Measurements from ENCODE around the gene PMEPA1. TPM values are rescaled to one million over a fixed set of nuclear protein-coding genes. Genes with fewer than 3 reads are reported as not detected.

PMEPA1 gene
- total RNA-seq, 2 experiments from 2014 or later: 2.5 to 3.0 TPM

DNA sequence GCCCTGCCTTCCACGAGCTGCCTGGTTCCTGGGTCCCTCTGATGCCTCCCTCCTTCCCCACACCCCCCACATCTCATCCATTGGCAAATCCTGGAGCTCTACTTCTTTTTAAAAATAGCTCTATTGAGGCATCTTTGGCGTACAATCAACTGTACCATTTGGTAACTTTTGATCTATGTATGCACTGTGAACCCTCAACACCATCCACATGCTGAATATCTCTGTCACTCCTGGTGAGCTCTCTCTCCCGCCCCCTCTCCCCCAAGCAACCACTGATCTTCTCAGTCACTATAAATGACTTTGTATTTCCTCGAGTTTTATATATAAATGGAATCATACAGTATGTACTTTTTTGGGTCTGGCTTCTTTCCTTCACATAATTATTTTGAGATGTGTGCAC, 22.4 kb upstream of the PMEPA1 start:
- no peak overlapping the region for H3K27ac Mint-ChIP-seq
- intact Hi-C loops (cut with micrococcal nuclease): no loop called here
- no peak for DNase-seq
- POLR2A ChIA-PET: no interaction called here
- H3K36me3 Mint-ChIP-seq: no peaks in the 10 kb centered on the region
- no peaks in the 10 kb centered on the region for H3K4me1 Mint-ChIP-seq (ENCODE audit: low read depth)
- H3K9me3 Mint-ChIP-seq: no peaks in the 10 kb centered on the region
- H3K4me3 Mint-ChIP-seq: no peak overlapping the region
- CTCF ChIA-PET: no interaction called here
- H3K27me3 Mint-ChIP-seq: peaks cover 12% of the 10 kb centered on the region

DNA sequence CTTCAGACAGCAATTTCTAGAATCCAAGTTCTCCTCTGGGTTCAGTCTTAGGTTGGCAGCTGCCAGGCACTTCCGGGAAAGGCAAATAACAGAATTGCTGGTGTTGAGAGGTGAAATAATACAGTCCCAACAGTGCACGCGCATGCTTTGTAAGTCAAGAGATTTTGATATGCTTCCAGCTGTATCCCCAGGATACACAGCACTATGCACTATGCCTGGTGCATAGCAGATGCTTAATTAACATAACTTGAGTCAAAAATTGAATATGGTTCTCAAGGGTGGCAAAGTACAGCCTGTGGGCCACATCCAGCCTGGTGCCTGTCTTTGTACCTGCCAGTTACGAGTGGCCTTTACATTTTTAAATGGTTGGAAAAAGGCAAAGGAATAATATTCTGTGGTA, 18.9 kb upstream of the PMEPA1 start:
- DNase-seq: no peak
- intact Hi-C loops (cut with micrococcal nuclease): no loop called here
- no peaks in the 10 kb centered on the region for H3K9me3 Mint-ChIP-seq
- no peak overlapping the region for H3K27ac Mint-ChIP-seq
- H3K27me3 Mint-ChIP-seq: peaks cover 9% of the 10 kb centered on the region
- no peaks in the 10 kb centered on the region for H3K36me3 Mint-ChIP-seq
- H3K4me3 Mint-ChIP-seq: no peak overlapping the region
- POLR2A ChIA-PET: no interaction called here
- CTCF ChIA-PET: no interaction called here
- no peaks in the 10 kb centered on the region for H3K4me1 Mint-ChIP-seq (ENCODE audit: low read depth)

DNA sequence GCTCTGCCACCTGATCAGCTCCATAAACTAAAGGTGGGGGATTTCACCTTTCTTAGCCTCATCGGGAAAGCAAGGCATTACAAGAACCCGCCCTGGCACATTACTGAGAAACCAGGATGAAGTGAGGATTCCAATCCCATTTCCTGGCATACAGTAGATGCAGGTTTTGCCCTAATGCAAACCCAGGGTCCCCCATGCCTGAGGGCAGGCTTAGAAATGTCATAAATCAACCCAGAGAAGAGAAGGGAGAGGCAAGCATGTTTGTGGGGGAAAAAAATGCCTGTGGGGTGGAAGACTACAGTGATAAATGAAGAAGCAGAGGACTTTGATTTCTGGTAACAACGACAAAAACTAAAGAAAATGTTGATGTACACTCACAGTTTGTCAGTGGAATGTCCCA, 18.0 kb upstream of the PMEPA1 start:
- no peaks in the 10 kb centered on the region for H3K9me3 Mint-ChIP-seq
- ChIA-PET POLR2A (no interaction called here), CTCF (interaction anchor here (0.6 kb wide), 1 partner anchor 74 kb away, joined by 3 read pairs; no protein-coding TSS in a partner anchor)
- H3K27ac Mint-ChIP-seq: no peak overlapping the region
- no peaks in the 10 kb centered on the region for H3K36me3 Mint-ChIP-seq
- intact Hi-C loops (cut with micrococcal nuclease): no loop called here
- H3K4me1 Mint-ChIP-seq (ENCODE audit: low read depth): no peaks in the 10 kb centered on the region
- H3K4me3 Mint-ChIP-seq: no peak overlapping the region
- no peak for DNase-seq
- peaks cover 10% of the 10 kb centered on the region for H3K27me3 Mint-ChIP-seq

DNA sequence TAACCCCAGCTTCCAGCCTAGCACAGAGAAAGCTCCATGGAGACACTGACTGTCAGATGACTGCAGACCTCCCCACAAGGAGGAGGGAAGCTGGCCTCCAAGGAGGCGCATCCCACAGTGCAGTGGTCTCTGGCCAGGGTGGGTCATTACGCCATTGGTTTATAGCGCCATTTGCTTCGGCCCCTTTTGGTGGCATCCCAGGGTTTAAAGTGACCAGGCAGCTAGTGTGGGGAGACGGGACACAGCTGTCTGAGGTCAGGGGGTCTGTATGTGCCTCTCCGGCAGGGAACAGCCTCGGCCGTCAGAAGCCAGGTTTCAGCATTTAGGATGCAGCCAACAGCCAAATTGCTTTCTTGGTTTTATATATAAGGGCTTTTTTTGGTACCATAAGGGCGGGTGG, 15.8 kb upstream of the PMEPA1 start:
- Mint-ChIP-seq H3K4me1 (ENCODE audit: low read depth) (no peaks in the 10 kb centered on the region), H3K27me3 (peaks cover 7% of the 10 kb centered on the region), H3K4me3 (no peak overlapping the region), H3K36me3 (no peaks in the 10 kb centered on the region), H3K9me3 (no peaks in the 10 kb centered on the region), H3K27ac (no peak overlapping the region)
- intact Hi-C loops (cut with micrococcal nuclease): no loop called here
- no peak for DNase-seq
- ChIA-PET CTCF (no interaction called here), POLR2A (no interaction called here)

DNA sequence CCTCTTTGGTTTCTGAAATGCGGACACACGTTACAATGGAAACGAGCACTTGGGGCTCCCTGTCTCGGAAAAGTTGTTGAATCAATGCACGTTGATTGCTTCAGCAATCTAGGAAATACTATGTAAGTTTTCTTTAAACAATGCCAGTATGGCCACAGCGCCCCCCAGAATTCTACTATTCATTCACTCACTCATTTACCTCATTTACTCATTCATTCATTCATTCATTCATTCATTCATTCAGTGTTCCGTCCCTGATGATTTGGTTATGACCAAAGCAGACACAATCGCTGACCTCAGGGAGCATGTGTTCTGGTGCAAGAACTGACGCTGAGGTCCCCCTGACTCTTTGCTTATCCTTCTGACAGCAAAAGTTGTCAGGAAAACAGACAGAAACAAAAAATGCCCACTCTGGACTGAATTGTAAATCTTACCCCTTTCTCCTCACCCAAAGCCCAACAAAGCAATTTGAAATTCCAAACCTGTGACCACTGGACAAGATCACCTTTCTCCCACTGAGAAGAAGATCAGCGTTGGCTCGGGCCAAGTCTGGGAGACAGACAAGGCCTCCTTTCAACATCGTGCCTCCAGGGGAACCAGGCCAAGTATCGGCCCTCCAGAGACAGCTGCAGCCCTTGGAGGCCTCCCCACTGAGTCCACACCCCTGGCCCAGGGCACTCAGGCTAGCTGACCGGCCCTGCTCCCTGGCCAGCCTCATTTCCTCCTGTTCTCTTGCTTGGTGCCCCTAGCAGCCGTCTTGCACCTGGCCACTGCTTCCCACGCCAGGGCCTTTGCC, 15.0 kb upstream of the PMEPA1 start:
- Mint-ChIP-seq H3K27ac (no peak overlapping the region), H3K36me3 (no peaks in the 10 kb centered on the region), H3K4me3 (no peak overlapping the region), H3K9me3 (no peaks in the 10 kb centered on the region), H3K4me1 (ENCODE audit: low read depth) (no peaks in the 10 kb centered on the region), H3K27me3 (peaks cover 7% of the 10 kb centered on the region)
- intact Hi-C loops (cut with micrococcal nuclease): no loop called here
- ChIA-PET CTCF (no interaction called here), POLR2A (no interaction called here)
- no peak for DNase-seq

DNA sequence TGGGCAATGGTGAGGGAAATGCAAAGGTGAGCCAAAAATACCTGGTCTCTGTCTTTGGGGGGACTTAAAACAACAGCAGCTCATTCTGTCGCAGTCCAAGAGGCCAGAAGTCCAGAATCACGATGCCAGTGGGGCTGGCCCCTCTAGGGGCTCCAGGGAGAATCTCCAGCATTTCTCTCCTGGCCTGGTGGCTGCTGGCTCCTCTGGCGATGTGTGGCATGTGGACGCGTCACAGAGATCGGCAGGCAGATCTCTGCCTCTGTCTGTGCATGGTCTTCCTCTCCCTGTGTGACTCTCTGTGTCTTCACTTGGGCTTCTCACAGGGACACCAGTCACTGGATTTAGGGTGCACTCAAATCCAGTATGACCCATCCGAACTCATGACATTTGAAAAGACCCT, 14.0 kb upstream of the PMEPA1 start:
- H3K27me3 Mint-ChIP-seq: peaks cover 7% of the 10 kb centered on the region
- ChIA-PET POLR2A (no interaction called here), CTCF (no interaction called here)
- no peak for DNase-seq
- peaks cover 3% of the 10 kb centered on the region for H3K4me1 Mint-ChIP-seq (ENCODE audit: low read depth)
- intact Hi-C loops (cut with micrococcal nuclease): no loop called here
- H3K27ac Mint-ChIP-seq: no peak overlapping the region
- no peaks in the 10 kb centered on the region for H3K36me3 Mint-ChIP-seq
- H3K4me3 Mint-ChIP-seq: no peak overlapping the region
- H3K9me3 Mint-ChIP-seq: no peaks in the 10 kb centered on the region

DNA sequence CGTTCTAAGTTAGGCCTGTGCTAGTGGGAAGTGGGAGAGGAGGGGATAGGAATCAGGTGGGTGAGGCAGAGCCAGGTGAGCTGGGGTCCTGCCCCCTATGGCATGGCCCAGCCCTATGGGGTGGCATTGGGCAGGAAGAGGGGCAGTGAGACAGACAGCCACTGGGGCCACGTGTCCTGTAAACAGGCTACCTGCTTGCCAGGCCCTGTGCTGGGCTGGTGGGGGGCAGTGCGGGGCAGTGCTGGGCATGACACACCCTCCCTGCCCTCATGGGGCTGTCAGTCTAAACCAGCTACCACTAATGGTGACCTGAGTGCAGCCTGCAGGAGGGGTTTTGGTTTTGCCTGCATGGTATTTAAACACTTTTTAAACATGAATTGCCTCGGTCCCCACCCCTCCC, 10.1 kb upstream of the PMEPA1 start:
- intact Hi-C loops (cut with micrococcal nuclease): loop anchor here (5.0 kb wide), 1 partner anchor 328 kb away; the partner anchor contains the start of gene RBM38
- H3K4me1 Mint-ChIP-seq (ENCODE audit: low read depth): peaks cover 9% of the 10 kb centered on the region
- ChIA-PET CTCF (no interaction called here), POLR2A (no interaction called here)
- H3K9me3 Mint-ChIP-seq: no peaks in the 10 kb centered on the region
- no peak for DNase-seq
- H3K36me3 Mint-ChIP-seq: no peaks in the 10 kb centered on the region
- no peak overlapping the region for H3K4me3 Mint-ChIP-seq
- H3K27ac Mint-ChIP-seq: no peak overlapping the region
- peaks cover 7% of the 10 kb centered on the region for H3K27me3 Mint-ChIP-seq

DNA sequence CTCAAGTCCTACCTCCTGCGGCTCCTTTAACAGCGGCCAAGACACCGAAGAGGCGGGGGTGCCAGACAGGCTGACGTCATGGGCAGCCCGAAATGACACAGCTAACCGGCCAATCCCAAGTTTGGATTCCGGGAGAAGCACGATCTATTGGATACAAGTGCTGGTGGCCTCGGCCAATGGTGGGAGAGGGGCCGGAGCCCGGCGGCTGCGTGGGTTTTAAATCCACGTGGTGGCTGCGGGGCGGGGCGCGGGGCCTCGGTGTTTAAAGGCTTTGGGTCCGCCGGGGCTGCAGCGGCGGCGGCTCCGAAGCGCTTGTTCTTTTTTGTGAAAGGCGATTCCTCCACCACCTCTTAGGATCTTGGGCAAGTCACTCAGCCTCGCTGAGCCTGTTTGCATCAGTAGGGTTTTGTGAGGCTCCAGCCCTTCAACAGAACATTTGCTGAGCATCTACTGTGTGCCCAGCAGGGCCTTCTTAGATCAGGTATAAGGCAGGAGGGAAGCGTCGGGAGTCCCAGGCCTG, 8.7 kb upstream of the PMEPA1 start:
- POLR2A ChIA-PET: no interaction called here
- Mint-ChIP-seq H3K4me1 (ENCODE audit: low read depth) (peaks cover 9% of the 10 kb centered on the region), H3K27me3 (peaks cover 1% of the 10 kb centered on the region), H3K36me3 (no peaks in the 10 kb centered on the region), H3K27ac (no peak overlapping the region), H3K4me3 (peak overlapping the region; percentile 37), H3K9me3 (no peaks in the 10 kb centered on the region)
- DNase-seq: peak; percentile 96
- intact Hi-C loops (cut with micrococcal nuclease): loop anchor here (1.0 to 5.0 kb wide), 3 partner anchors 8 to 326 kb away; partner anchors contain the start of genes PMEPA1 and RBM38
- CTCF ChIA-PET: interaction anchor here (1.2 to 1.5 kb wide), 2 partner anchors 9 to 96 kb away, joined by 4 to 5 read pairs; partner anchors contain the start of gene PMEPA1

DNA sequence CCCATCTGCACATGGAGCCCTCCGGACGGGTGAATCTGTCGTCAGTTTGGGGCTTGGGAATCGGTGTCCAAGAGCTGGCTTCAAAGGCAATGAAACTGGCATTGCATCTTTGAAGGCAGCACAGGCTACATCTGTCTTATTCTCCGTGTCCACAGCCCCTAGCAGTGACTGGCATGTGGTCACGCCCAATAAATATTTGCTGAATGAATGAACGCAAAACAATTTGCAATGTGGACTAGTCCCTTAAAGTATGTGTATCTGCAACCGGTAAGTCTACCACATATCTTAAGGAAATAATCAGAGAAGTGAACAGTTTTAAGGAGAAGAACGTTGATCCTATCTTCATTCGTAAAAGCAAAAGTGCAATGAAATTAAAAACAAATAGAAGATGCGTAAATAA, 8.0 kb upstream of the PMEPA1 start:
- Mint-ChIP-seq H3K27ac (no peak overlapping the region), H3K9me3 (no peaks in the 10 kb centered on the region), H3K4me1 (ENCODE audit: low read depth) (peaks cover 9% of the 10 kb centered on the region), H3K4me3 (no peak overlapping the region), H3K36me3 (no peaks in the 10 kb centered on the region), H3K27me3 (no peaks in the 10 kb centered on the region)
- ChIA-PET CTCF (interaction anchor here (1.5 kb wide), 1 partner anchor 8 kb away, joined by 5 read pairs; the partner anchor contains the start of gene PMEPA1), POLR2A (no interaction called here)
- intact Hi-C loops (cut with micrococcal nuclease): loop anchor here (1.0 to 5.0 kb wide), 3 partner anchors 7 to 325 kb away; partner anchors contain the start of genes PMEPA1 and RBM38
- no peak for DNase-seq

DNA sequence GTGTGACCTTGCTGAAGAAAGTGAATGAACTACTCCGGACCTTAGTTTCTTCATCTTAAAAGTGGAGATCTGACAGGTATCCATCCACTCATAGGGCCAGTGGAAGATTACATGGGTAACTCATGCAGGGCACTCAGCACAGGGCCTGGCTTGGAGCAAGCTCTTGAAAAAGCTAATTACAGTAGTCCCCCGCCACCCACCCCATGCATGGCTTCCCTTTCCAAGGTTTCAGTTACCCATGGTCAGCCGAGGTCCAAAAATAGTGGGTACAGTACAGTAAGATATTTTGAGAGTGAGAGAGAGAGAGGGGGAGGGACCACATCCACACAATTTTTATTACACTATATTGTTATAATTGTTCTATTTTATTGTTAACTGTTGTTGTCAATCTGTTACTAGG, 7.1 kb upstream of the PMEPA1 start:
- peaks cover 9% of the 10 kb centered on the region for H3K4me1 Mint-ChIP-seq (ENCODE audit: low read depth)
- intact Hi-C loops (cut with micrococcal nuclease): loop anchor here (5.0 kb wide), 1 partner anchor 325 kb away; the partner anchor contains the start of gene RBM38
- CTCF ChIA-PET: no interaction called here
- no peak overlapping the region for H3K4me3 Mint-ChIP-seq
- H3K9me3 Mint-ChIP-seq: no peaks in the 10 kb centered on the region
- DNase-seq: no peak
- POLR2A ChIA-PET: no interaction called here
- no peak overlapping the region for H3K27ac Mint-ChIP-seq
- H3K36me3 Mint-ChIP-seq: no peaks in the 10 kb centered on the region
- no peaks in the 10 kb centered on the region for H3K27me3 Mint-ChIP-seq

DNA sequence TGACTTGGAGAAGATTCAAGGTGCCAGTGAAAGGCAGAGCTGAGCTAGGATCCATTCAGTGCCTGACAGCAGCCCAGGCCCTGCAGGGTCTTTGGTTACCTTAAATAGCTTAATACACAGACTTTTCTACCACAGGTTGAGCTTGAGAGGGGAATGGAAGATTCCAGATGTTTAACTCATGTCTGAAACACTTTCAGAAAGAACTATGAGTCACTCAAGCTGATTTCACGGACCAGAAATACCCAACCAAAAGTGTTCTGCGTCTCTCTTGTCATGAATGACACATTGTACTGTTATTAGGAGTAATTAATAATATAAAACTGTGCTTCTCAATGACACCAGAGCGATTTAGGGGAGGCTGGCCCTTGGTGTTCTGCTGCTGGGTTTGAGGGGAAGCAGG, 6.4 kb upstream of the PMEPA1 start:
- CTCF ChIA-PET: no interaction called here
- no peaks in the 10 kb centered on the region for H3K9me3 Mint-ChIP-seq

DNA sequence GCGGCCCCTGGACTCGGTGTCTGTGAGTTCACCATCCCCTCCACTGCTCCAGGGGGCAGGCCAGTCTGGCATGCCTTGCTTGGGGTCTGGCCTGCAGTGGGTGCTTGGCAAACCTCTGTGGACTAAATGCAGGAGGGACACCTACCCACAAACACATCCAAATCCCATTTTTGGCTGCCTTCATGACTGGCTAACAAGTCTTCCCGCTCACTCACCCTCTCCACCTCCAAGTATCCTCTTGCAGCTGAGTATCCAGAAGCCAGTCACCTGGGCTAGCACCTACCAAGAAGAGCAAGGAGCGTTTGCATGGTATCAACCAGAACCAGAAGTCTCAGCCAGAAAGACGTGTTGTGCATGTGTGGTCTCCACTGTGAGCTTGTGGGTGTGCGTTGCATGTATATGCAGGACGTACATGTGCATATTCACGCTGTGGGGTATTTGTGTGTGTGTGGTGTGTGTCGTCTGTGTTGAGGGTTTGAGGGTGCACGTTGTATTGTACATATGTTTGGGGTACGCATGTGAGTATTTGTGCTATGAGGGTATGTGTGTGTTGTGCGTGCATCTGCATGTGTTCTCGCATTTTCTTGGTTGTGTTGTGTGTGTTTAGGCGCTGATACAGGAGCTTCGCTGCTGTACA, 5.6 kb upstream of the PMEPA1 start:
- H3K4me1 Mint-ChIP-seq (ENCODE audit: low read depth): peaks cover 17% of the 10 kb centered on the region
- no peaks in the 10 kb centered on the region for H3K27me3 Mint-ChIP-seq
- no peak overlapping the region for H3K27ac Mint-ChIP-seq
- H3K9me3 Mint-ChIP-seq: no peaks in the 10 kb centered on the region
- CTCF ChIA-PET: no interaction called here
- H3K36me3 Mint-ChIP-seq: no peaks in the 10 kb centered on the region
- DNase-seq: no peak
- intact Hi-C loops (cut with micrococcal nuclease): loop anchor here (5.0 kb wide), 1 partner anchor 323 kb away; the partner anchor contains the start of gene RBM38
- POLR2A ChIA-PET: no interaction called here
- no peak overlapping the region for H3K4me3 Mint-ChIP-seq

More for the DNA sequence above, 6.4 kb upstream of the PMEPA1 start:
- POLR2A ChIA-PET: no interaction called here
- no peaks in the 10 kb centered on the region for H3K36me3 Mint-ChIP-seq
- H3K27me3 Mint-ChIP-seq: no peaks in the 10 kb centered on the region
- H3K27ac Mint-ChIP-seq: no peak overlapping the region
- intact Hi-C loops (cut with micrococcal nuclease): loop anchor here (5.0 kb wide), 1 partner anchor 324 kb away; the partner anchor contains the start of gene RBM38
- H3K4me1 Mint-ChIP-seq (ENCODE audit: low read depth): peaks cover 11% of the 10 kb centered on the region
- no peak overlapping the region for H3K4me3 Mint-ChIP-seq
- no peak for DNase-seq

Data from activated CD4-positive, alpha-beta memory T cell treated with anti-CD3 and anti-CD28 coated beads for 36 hours (primary cell).